SK-N-SH (cell line): Measurements from ENCODE around the gene PLOD3. TPM values are rescaled to one million over a fixed set of nuclear protein-coding genes. Genes with fewer than 3 reads are reported as not detected.

Experiments
- CHD2 ChIP-seq: fragments of 150-350 bp; IDR thresholded peaks from 2 replicates; pipeline ENCODE4 v1.6.1; 2018; ENCODE audit warnings: low read length; ENCODE audit not compliant: partially characterized antibody
- ELF1 ChIP-seq: IDR thresholded peaks from 2 replicates; pipeline ENCODE4 v1.4.0; 2012
- EP300 ChIP-seq, 2 experiments: IDR thresholded peaks; 2 replicates each; pipeline versions ENCODE4 v1.4.0 to v1.6.1; 2012; ENCODE audit warnings: borderline replicate concordance in 1 of 2, low read depth in 1 of 2, low read length in 1 of 2
- FOSL2 ChIP-seq: IDR thresholded peaks from 2 replicates; pipeline ENCODE4 v1.4.0; 2012; ENCODE audit warnings: low read depth, mild to moderate bottlenecking, moderate library complexity, borderline replicate concordance
- FOXJ3 ChIP-seq: sonication (generic); formaldehyde crosslinking; IDR thresholded peaks from 2 replicates; pipeline ENCODE4 v1.5.1; 2020; ENCODE audit warnings: mild to moderate bottlenecking, missing genetic modification reagents
- FOXM1 ChIP-seq: IDR thresholded peaks from 2 replicates; pipeline ENCODE4 v1.4.0; 2012; ENCODE audit warnings: low read depth, mild to moderate bottlenecking
- GATA2 ChIP-seq: sonication (generic); formaldehyde crosslinking; IDR thresholded peaks from 2 replicates; pipeline ENCODE4 v1.5.0; 2020; ENCODE audit warnings: mild to moderate bottlenecking, missing genetic modification reagents
- MEF2A ChIP-seq: IDR thresholded peaks from 2 replicates; pipeline ENCODE4 v1.4.0; 2012; ENCODE audit warnings: low read depth, borderline replicate concordance
- MXI1 ChIP-seq: IDR thresholded peaks from 2 replicates; pipeline ENCODE4 v1.6.1; 2012; ENCODE audit warnings: mild to moderate bottlenecking, low read depth, low read length, improper control_type of control experiment
- NFIC ChIP-seq: IDR thresholded peaks from 2 replicates; pipeline ENCODE4 v1.4.0; 2012; ENCODE audit warnings: borderline replicate concordance
- POLR2AphosphoS5 ChIP-seq: IDR thresholded peaks from 2 replicates; pipeline ENCODE4 v1.6.1; 2012; ENCODE audit warnings: low read depth, low read length
- SIN3A ChIP-seq: IDR thresholded peaks from 2 replicates; pipeline ENCODE4 v1.6.1; 2012; ENCODE audit warnings: low read depth, mild to moderate bottlenecking, low read length, moderate library complexity, borderline replicate concordance
- SMC3 ChIP-seq: IDR thresholded peaks from 2 replicates; pipeline ENCODE4 v1.6.1; 2012; ENCODE audit warnings: low read depth, low read length, improper control_type of control experiment
- TAF1 ChIP-seq: IDR thresholded peaks from 2 replicates; pipeline ENCODE4 v1.6.1; 2012; ENCODE audit warnings: low read depth, mild to moderate bottlenecking, low read length, moderate library complexity, borderline replicate concordance
- YY1 ChIP-seq: IDR thresholded peaks from 2 replicates; pipeline ENCODE4 v1.4.0; 2012; ENCODE audit warnings: low read depth, mild to moderate bottlenecking
- polyA plus RNA-seq, 3 experiments: library from polyadenylated mRNA; depleted of rRNA; stranded (reverse); fragments of >200 nt; gene quantifications; 2 replicates each; pipeline ENCODE4 v1.2.3, GENCODE V29; 2012
- TF ChIP-seq, protein P1 (sequence below): IDR thresholded peaks from 2 replicates; pipeline ENCODE4 v1.4.0; 2012; ENCODE audit warnings: low read depth, borderline replicate concordance
- TF ChIP-seq, protein P2 (sequence below): fragments of 200-600 bp; sonication (generic); IDR thresholded peaks from 2 replicates; pipeline ENCODE4 v1.6.1; 2017; ENCODE audit warnings: antibody characterized with exemption, mild to moderate bottlenecking, moderate library complexity
- TF ChIP-seq, protein P3 (sequence below): IDR thresholded peaks from 2 replicates; pipeline ENCODE4 v1.4.0; 2012; ENCODE audit warnings: low read depth, borderline replicate concordance
- TF ChIP-seq, protein P4 (sequence below): IDR thresholded peaks from 2 replicates; pipeline ENCODE4 v1.6.1; 2012; ENCODE audit warnings: mild to moderate bottlenecking, low read depth, low read length, moderate library complexity

The PLOD3 gene
- polyA plus RNA-seq, 1 of the 3 experiments (the other 2 are of a cell fraction), result 276 TPM

DNA sequence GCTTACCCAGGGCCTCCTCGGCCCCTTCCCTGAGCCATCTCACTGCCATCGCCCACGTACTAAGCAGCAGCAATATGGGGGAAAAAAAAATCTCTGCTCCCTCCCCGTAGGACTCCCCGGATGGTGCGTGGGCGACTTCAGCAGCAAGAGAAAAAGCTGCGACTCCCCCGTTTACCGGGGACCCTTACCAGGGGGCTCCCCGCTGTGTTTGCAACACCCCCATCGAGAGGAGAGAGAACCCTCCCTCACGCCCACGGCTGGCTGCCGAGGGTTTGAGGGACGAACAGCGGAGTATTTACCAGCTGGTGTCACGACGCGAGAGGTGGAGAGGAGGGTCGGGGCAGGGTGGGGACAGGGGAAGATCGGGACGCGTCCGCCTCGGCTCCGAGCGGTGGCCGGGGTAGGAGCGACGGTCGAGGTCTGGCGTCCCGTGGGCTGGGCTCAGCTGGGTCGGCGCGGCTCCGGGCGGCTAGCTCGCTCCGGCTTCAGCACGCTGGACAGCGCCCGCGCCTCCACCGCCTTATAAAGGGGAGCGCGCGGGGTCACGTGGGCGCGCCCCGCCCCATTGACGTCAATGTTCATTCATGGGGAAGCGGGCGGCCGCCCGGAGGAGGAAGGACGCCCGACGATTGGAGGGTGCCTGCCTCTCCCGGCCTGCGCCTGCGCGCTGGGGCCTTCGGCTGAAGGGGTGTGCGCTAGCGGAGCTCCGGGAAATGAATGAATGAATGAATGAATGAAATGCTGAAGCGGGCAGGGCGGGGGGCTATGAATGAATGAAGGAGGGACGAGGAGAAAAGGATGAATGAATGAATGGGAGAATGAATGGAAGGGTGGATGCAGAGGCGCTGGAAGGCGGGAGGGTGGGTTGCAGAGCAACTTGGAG, 52.1 kb downstream of the PLOD3 start, which contains the start of gene VGF (continued):
- TF ChIP-seq, protein P1, sequence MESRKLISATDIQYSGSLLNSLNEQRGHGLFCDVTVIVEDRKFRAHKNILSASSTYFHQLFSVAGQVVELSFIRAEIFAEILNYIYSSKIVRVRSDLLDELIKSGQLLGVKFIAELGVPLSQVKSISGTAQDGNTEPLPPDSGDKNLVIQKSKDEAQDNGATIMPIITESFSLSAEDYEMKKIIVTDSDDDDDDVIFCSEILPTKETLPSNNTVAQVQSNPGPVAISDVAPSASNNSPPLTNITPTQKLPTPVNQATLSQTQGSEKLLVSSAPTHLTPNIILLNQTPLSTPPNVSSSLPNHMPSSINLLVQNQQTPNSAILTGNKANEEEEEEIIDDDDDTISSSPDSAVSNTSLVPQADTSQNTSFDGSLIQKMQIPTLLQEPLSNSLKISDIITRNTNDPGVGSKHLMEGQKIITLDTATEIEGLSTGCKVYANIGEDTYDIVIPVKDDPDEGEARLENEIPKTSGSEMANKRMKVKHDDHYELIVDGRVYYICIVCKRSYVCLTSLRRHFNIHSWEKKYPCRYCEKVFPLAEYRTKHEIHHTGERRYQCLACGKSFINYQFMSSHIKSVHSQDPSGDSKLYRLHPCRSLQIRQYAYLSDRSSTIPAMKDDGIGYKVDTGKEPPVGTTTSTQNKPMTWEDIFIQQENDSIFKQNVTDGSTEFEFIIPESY, result no peak
- peak; percentile 77 for TF ChIP-seq TAF1
- TF ChIP-seq SIN3A, result peak; percentile 99; the same call in 1 of the 2 replicates
- peak; percentile 91 for TF ChIP-seq POLR2AphosphoS5
- peak; percentile 80 for TF ChIP-seq CHD2
- no peak for TF ChIP-seq MEF2A
- peak; percentile 65; the same call in 1 of the 2 replicates for TF ChIP-seq FOXJ3
- TF ChIP-seq, protein P2, sequence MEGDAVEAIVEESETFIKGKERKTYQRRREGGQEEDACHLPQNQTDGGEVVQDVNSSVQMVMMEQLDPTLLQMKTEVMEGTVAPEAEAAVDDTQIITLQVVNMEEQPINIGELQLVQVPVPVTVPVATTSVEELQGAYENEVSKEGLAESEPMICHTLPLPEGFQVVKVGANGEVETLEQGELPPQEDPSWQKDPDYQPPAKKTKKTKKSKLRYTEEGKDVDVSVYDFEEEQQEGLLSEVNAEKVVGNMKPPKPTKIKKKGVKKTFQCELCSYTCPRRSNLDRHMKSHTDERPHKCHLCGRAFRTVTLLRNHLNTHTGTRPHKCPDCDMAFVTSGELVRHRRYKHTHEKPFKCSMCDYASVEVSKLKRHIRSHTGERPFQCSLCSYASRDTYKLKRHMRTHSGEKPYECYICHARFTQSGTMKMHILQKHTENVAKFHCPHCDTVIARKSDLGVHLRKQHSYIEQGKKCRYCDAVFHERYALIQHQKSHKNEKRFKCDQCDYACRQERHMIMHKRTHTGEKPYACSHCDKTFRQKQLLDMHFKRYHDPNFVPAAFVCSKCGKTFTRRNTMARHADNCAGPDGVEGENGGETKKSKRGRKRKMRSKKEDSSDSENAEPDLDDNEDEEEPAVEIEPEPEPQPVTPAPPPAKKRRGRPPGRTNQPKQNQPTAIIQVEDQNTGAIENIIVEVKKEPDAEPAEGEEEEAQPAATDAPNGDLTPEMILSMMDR, result no peak
- no peak for TF ChIP-seq FOXM1
- no peak for TF ChIP-seq GATA2
- TF ChIP-seq, protein P3, sequence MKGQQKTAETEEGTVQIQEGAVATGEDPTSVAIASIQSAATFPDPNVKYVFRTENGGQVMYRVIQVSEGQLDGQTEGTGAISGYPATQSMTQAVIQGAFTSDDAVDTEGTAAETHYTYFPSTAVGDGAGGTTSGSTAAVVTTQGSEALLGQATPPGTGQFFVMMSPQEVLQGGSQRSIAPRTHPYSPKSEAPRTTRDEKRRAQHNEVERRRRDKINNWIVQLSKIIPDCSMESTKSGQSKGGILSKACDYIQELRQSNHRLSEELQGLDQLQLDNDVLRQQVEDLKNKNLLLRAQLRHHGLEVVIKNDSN, result peak; percentile 99
- peak; percentile 94 for TF ChIP-seq MXI1
- peak; percentile 17; the same call in 1 of the 2 replicates for TF ChIP-seq YY1
- TF ChIP-seq NFIC, result no peak
- TF ChIP-seq, protein P4, sequence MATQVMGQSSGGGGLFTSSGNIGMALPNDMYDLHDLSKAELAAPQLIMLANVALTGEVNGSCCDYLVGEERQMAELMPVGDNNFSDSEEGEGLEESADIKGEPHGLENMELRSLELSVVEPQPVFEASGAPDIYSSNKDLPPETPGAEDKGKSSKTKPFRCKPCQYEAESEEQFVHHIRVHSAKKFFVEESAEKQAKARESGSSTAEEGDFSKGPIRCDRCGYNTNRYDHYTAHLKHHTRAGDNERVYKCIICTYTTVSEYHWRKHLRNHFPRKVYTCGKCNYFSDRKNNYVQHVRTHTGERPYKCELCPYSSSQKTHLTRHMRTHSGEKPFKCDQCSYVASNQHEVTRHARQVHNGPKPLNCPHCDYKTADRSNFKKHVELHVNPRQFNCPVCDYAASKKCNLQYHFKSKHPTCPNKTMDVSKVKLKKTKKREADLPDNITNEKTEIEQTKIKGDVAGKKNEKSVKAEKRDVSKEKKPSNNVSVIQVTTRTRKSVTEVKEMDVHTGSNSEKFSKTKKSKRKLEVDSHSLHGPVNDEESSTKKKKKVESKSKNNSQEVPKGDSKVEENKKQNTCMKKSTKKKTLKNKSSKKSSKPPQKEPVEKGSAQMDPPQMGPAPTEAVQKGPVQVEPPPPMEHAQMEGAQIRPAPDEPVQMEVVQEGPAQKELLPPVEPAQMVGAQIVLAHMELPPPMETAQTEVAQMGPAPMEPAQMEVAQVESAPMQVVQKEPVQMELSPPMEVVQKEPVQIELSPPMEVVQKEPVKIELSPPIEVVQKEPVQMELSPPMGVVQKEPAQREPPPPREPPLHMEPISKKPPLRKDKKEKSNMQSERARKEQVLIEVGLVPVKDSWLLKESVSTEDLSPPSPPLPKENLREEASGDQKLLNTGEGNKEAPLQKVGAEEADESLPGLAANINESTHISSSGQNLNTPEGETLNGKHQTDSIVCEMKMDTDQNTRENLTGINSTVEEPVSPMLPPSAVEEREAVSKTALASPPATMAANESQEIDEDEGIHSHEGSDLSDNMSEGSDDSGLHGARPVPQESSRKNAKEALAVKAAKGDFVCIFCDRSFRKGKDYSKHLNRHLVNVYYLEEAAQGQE, result peak; percentile 100
- no peak for TF ChIP-seq FOSL2
- peak in 1 of 2 experiments; percentile 12; a peak in 1 of 4 replicates for TF ChIP-seq EP300 (IDR thresholded peaks at IDR 0.05; ENCODE audit: borderline replicate concordance in 1 of 2, low read depth in 1 of 2, low read length in 1 of 2)
- no peak for TF ChIP-seq SMC3
- peak; percentile 72 for TF ChIP-seq ELF1
